Liver (tissue), 9 donors: ENCODE data around the gene ADAMTS3. TPM values are rescaled to one million over a fixed set of nuclear protein-coding genes. Genes with fewer than 3 reads are reported as not detected.

ENCODE experiments used
- DNase-seq: peaks from one replicate; pipeline ENCODE4 v3.0.0-alpha.2; 2017; ENCODE audit warnings: low spot score
- H3K27ac ChIP-seq, 2 donors: one replicate each; pipeline ENCODE4 v1.7.0; 2013; ENCODE audit warnings: inconsistent platforms in 2 of 2, low read length in 2 of 2, control low read depth in 1 of 2, low read depth in 1 of 2, mild to moderate bottlenecking in 1 of 2
- H3K27me3 ChIP-seq, 4 donors: one replicate each; pipeline versions ENCODE4 v1.6.1 to v1.7.0; 2013; ENCODE audit warnings: low read length in 3 of 4, inconsistent platforms in 1 of 4, mild to moderate bottlenecking in 1 of 4, moderate library complexity in 1 of 4; ENCODE audit not compliant: control insufficient read depth in 4 of 4, insufficient read depth in 4 of 4
- H3K36me3 ChIP-seq, 4 donors: one replicate each; pipeline versions ENCODE4 v1.6.1 to v1.7.0; 2013; ENCODE audit warnings: low read length in 3 of 4, mild to moderate bottlenecking in 3 of 4, low read depth in 1 of 4, moderate library complexity in 1 of 4; ENCODE audit not compliant: control insufficient read depth in 4 of 4, insufficient read depth in 3 of 4
- H3K4me1 ChIP-seq, 4 donors: one replicate each; pipeline versions ENCODE4 v1.6.1 to v1.7.0; 2013; ENCODE audit warnings: low read length in 3 of 4, mild to moderate bottlenecking in 3 of 4, moderate library complexity in 1 of 4; ENCODE audit not compliant: control insufficient read depth in 4 of 4, insufficient read depth in 4 of 4
- H3K4me3 ChIP-seq, 3 donors: one replicate each; pipeline versions ENCODE4 v1.6.1 to v1.7.0; 2013; ENCODE audit warnings: low read length in 3 of 3, control low read depth in 1 of 3, low read depth in 1 of 3, mild to moderate bottlenecking in 1 of 3
- H3K9ac ChIP-seq, 2 donors: one replicate each; pipeline ENCODE4 v1.7.0; 2013; ENCODE audit warnings: low read length in 2 of 2, mild to moderate bottlenecking in 2 of 2, moderate library complexity in 2 of 2, control low read depth in 1 of 2, low read depth in 1 of 2
- H3K9me3 ChIP-seq, 4 donors: one replicate each; pipeline versions ENCODE4 v1.6.1 to v1.7.0; 2013; ENCODE audit warnings: low read length in 3 of 4; ENCODE audit not compliant: control insufficient read depth in 4 of 4
- ATF3 ChIP-seq: IDR thresholded peaks from 2 replicates; pipeline ENCODE4 v1.6.1; 2016; ENCODE audit warnings: antibody characterized with exemption
- EGR1 ChIP-seq, 2 donors: IDR thresholded peaks; 2 replicates each; pipeline ENCODE4 v1.6.1; 2016 to 2018; ENCODE audit warnings: antibody characterized with exemption in 2 of 2, low read depth in 2 of 2
- HNF4G ChIP-seq: IDR thresholded peaks from 2 replicates; pipeline ENCODE4 v1.6.1; 2016; ENCODE audit warnings: antibody characterized with exemption
- JUND ChIP-seq, 2 donors: IDR thresholded peaks; 2 replicates each; pipeline ENCODE4 v1.6.1; 2016; ENCODE audit warnings: antibody characterized with exemption in 2 of 2
- MAX ChIP-seq: IDR thresholded peaks from 2 replicates; pipeline ENCODE4 v1.6.1; 2016; ENCODE audit warnings: antibody characterized with exemption
- REST ChIP-seq: IDR thresholded peaks from 2 replicates; pipeline ENCODE4 v1.6.1; 2016; ENCODE audit warnings: antibody characterized with exemption, mild to moderate bottlenecking
- RXRA ChIP-seq, 2 donors: IDR thresholded peaks; 2 replicates each; pipeline ENCODE4 v1.6.1; 2017 to 2018; ENCODE audit warnings: antibody characterized with exemption in 2 of 2, mild to moderate bottlenecking in 1 of 2
- YY1 ChIP-seq: IDR thresholded peaks from 2 replicates; pipeline ENCODE4 v1.6.1; 2016; ENCODE audit warnings: antibody characterized with exemption, mild to moderate bottlenecking
- ZBTB33 ChIP-seq: IDR thresholded peaks from 2 replicates; pipeline ENCODE4 v1.6.1; 2016; ENCODE audit warnings: antibody characterized with exemption
- WGBS: extraction: QIAGEN DNeasy Blood & Tissue Kit; methylation state at CpG from one replicate; pipeline ENCODE4 v1.1.7; 2013; 5-methylcytosine and 5-hydroxymethylcytosine counted together
- polyA plus RNA-seq, 2 donors: library from polyadenylated mRNA; stranded (reverse) in 1 of 2; unstranded in 1 of 2; fragments of 200-250 nt in 1 of 2; fragments of >200 nt in 1 of 2; fragmentation: Nextera tagmentation in 1 of 2; extraction: Ambion mirVana in 1 of 2; gene quantifications; one replicate each; pipeline versions ENCODE4 v1.2.1 to v1.2.3, GENCODE V29; 2013 to 2015
- total RNA-seq, 2 donors: library from RNA; depleted of rRNA; stranded (reverse); fragments of >200 nt; gene quantifications; one replicate each; pipeline ENCODE4 v1.2.3, GENCODE V29; 2014
- donor health status: healthy.
- donor health status: healthy.
- donor health status: healthy.
- donor health status: healthy.
- donor health status: healthy.

The ADAMTS3 gene
- total and polyA plus RNA-seq, 4 donors: 0.12 to 1.9 (median 0.25) TPM; not detected in 1

- WGBS: 76% methylated on average over 1 of the region's 1 CpG
- TF ChIP-seq EGR1 (IDR thresholded peaks at IDR 0.05; ENCODE audit: low read depth in 2 of 2) (no peak), RXRA (IDR thresholded peaks at IDR 0.05) (no peak), ZBTB33 (no peak), YY1 (no peak), ATF3 (no peak), REST (no peak)
Observed at GRCh38 chr4:72365016-72365415, 204.0 kb downstream of the ADAMTS3 start.

GRCh38 chr4:72360075-72360474 is 208.9 kb downstream of the ADAMTS3 start:
- H3K36me3 ChIP-seq: no peaks in the 10 kb centered on the region
- H3K27ac ChIP-seq: no peak overlapping the region
- no peak overlapping the region for H3K9ac ChIP-seq
- TF ChIP-seq HNF4G (no peak), REST (no peak), MAX (no peak), ATF3 (no peak), JUND (IDR thresholded peaks at IDR 0.05) (no peak)
- no peak overlapping the region for H3K4me3 ChIP-seq
- WGBS: 74% methylated on average over 6 of the region's 6 CpGs
- H3K4me1 ChIP-seq: no peaks in the 10 kb centered on the region
- DNase-seq: no peak
- no peaks in the 10 kb centered on the region for H3K27me3 ChIP-seq
- H3K9me3 ChIP-seq: no peaks in the 10 kb centered on the region

More at GRCh38 chr4:72365016-72365415, 204.0 kb downstream of the ADAMTS3 start:
- Histone ChIP-seq H3K27me3 (no peaks in the 10 kb centered on the region), H3K36me3 (no peaks in the 10 kb centered on the region), H3K9ac (no peak overlapping the region), H3K27ac (no peak overlapping the region), H3K4me1 (no peaks in the 10 kb centered on the region), H3K4me3 (no peak overlapping the region), H3K9me3 (no peaks in the 10 kb centered on the region)
- DNase-seq: no peak
